KG1 (cell line): ENCODE measurements around the gene VWA2.
"Not testable (repeated sequence)": the region's sequence is repeated elsewhere in the genome, so short reads cannot be mapped to it uniquely, and the experiment has no call there.

Source experiments
- DNase-seq: peaks from one replicate; lab custom pipeline; 2025; lab: John Stamatoyannopoulos, UW

Gene VWA2

GRCh38 chr10:114320249-114321116, 81.4 kb downstream of the VWA2 start:
- no peak for DNase-seq

DNA sequence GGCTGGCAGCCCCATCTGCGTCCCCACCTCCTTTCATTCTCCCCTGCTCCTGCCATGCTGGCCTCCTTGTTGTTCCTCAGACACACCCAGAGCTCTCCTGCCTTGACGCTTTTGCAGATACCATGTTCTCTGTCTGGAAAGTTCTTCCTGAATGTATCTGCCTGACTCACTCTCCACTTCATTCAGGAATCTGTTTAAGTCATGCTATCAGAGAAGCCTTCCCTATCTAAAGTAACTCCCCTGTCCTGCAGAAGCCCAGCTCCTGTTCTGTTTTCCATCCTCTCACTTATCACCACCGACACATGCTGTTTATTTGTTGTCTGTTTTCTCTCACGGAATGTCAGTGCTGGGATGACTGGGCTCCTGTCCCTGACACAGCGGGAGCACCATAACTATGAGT, 83.3 kb downstream of the VWA2 start:
- DNase-seq: no peak

- DNase-seq: no peak
Measured at GRCh38 chr10:114323023-114323422, 84.0 kb downstream of the VWA2 start.

DNA sequence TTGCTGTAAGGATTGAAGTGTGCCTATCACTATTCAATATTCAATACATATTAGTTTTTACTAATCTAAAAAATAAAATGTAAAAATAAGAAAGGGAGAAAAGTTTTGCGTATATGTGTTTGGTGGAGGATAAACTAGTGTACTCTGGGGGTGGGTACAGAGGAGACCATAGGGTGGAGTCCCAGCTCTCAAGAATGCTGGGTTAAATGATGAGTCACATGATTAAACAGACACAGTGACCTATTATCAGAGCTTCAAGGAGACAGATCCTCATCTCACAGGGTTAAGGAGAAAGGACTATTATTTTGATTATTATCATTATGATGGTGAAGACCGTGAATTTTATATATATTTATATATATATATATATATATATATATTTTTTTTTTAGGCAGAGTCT, 87.7 kb downstream of the VWA2 start:
- DNase-seq: no peak

DNA sequence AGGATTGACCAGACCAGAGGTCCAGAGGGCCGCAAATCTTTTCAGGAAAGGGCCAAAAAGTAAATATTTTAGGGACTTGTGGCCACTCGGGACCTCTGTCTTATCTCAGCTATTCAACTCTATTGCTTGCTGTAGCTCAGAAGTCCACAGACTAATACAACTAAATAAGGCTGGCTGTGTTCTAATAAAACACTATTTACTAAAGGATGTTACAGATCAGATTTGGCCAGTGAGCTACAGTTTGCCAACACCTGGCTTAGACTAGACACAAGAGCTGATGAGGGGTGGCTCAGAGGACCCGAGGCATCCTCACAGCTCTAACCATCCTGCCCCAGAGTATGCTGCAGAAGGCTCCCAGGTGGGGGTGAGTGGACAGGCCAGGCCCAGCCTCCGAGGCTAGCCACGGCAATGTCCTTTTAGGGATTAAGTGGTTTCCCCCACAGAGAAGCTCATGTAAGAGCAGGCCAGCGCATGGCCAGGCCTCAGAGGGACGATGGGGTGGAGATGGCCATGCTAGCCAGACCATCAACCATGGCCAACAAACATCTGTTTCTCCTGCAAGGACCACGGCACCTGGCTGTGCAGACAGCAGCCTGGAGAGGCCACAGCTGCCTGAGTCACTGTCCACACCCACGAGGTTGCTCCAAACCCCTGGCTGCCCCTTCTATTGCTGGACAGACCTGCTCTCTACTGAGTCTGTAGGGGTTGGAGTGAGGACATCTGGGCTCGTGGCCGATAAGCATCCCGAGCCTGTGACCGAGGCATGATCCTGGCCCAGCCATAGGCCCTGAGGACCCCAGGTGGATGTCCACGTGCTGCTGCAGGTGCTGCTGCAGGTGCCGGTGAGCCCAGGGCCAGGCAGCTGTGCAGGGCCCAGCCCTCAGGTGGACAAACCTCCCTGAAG, 88.7 kb downstream of the VWA2 start:
- no peak for DNase-seq

DNA sequence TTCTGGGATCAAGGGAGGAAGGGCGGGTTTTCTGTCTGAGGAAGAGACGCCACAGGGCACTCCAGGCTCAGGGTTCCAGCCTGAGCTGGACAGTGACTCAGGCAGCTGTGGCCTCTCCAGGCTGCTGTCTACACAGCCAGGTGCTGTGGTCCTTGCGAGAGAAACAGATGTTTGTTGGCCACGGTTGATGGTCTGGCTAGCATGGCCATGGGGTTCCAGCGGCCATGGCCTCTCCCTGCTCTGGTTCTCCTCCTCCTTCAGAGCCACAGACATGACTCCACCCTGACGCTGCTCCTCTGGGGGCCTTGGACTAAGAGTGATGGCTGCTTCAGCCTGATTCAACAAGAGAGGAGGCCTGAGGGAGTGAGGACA, 89.4 kb downstream of the VWA2 start:
- no peak for DNase-seq

- DNase-seq: no peak
Measured at GRCh38 chr10:114328874-114329273, 89.8 kb downstream of the VWA2 start.

DNA sequence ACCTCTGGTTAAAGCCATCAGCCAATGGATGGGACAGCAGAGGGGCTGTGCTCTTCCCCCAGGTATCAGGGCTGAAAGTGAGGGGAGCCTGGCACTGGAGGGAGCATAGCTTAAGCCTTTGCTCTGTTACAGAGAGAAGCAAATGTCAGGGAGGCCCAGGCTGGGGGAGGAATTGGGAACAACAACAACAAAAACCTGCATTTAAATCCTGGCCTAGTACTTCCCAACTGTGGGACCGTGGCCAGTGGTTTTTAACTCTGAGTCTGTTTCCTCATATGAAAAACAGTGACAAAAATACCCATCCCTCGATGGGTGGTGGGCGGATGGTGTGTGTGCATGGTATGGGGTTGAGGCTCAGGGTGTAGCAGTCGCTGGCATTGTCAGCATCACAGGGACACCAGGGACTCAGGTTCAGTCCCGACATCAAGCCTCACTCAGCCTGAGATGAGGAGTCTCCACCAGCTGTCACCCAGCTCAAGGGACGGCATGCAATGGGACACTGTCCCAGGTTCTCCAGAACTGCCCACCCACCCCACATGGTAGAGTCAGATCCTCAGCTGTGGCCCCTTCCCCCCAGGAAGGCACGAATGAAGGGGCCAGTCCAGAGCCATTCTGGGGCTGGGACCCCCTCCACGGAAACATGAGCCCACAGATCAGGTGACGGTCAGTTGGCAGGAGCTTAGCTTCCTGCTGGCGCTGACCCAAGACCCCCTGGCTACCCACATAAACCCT, 90.7 kb downstream of the VWA2 start:
- no peak for DNase-seq

DNA sequence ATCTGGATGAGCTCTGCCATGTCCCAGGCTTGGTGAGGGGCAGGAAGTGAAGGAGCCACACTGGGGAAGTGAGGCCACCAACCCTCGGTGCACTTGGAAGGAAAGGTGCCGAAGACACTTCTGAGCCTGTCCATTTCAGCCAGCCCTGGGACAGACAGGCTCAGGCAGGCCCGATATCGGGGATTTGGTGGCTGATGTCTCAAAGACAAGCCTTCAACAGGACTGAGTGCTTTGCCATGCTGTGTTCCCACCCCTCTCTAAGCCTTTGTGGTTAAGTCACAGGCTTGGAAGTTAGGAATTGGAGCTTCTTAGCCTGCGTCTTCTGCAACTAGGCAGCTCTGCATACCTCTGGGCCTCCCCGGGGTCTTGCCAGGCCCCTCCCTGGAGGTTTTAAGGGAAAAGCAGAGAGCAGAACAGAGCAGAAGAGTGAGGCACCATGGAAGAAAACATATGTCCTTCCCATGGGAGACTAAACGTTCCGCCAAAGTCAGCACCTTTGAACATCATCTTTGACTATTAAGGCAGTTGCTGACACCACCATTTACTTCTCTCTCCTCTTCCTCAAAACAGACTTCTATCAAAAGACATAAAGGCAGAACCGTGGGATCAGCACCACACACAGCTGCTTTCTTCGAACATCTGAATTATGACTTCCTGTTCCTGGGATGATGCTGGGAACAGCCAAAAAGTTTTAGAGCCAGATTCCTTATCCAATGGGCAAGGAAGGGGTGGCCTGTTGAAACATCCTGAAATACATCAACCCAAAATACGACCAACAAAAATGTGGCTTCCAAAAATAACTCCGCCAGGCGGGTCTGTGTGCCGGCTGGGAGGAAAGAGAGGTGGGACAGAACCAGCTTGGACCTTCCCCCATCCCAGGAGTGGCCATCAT, 93.5 kb downstream of the VWA2 start:
- no peak for DNase-seq

DNA sequence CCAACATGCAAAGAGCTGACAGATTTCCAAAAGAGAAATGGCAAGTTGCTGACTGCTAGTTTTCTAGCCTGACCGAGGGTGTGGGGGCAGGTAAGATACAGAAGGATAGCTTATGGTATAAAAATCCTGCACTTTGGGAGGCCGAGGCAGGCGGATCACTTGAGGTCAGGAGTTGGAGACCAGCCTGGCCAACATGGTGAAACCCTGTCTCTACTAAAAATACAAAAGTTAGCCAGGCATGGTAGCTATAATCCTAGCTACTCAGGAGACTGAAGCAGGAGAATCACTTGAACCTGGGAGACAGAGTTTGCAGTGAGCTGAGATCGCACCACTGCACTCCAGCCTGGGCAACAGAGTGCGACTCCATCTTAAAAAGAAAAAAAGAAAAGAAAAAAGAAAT, 94.4 kb downstream of the VWA2 start:
- not testable (repeated sequence) for DNase-seq

DNA sequence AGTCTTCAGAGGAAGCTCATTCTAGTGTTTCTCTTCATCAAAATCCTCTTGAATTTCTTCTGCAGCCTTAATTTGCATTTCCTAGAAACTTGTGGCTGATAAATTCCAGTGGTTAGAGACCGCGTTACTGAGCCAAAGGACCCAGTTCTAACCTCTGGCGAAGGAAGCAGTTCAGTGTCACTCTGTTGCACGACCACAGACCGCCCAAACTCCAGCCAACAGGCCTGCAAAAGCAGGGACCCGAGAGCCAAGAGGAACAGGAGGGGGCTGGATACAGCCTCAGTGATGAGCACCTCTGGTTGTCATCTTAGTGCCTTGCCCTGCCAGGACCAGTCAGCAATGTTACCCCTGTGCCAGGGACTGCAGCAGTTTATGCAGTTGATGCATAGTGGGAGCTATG, 95.2 kb downstream of the VWA2 start:
- DNase-seq: no peak

GRCh38 chr10:114335614-114336013, 96.6 kb downstream of the VWA2 start:
- DNase-seq: no peak

GRCh38 chr10:114336823-114337509, 97.9 kb downstream of the VWA2 start:
- DNase-seq: no peak

- no peak for DNase-seq
Measured at GRCh38 chr10:114337510-114338462, 98.7 kb downstream of the VWA2 start.

- no peak for DNase-seq
Measured at GRCh38 chr10:114340816-114341215, 101.8 kb downstream of the VWA2 start.
